CD4-positive, alpha-beta T cell treated with Interleukin-15 for 1 hour (primary cell): ENCODE measurements around the gene OR56B4.

Source experiments
- DNase-seq: peaks from one replicate; pipeline ENCODE4 v3.0.0-alpha.2; 2020

OR56B4 gene

DNA sequence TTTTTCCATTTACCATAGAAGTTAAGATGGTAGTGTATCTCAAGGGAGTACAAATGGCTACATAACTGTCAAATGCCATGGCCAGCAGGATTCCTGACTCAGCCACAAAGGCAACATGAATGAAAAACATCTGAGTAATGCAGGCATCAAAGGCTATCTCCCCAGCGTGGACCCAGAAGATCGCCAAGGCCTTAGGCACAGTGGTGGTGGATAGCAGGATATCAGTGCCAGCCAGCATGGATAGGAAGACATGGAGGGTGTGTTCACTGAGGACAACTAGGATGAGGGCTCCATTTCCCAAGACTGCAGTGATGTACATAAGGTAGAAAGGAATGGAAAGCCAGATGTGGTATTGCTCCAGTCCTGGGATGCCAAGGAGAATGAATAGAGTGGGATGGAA lies 44.6 kb downstream of the OR56B4 start:
- DNase-seq: no peak

DNA sequence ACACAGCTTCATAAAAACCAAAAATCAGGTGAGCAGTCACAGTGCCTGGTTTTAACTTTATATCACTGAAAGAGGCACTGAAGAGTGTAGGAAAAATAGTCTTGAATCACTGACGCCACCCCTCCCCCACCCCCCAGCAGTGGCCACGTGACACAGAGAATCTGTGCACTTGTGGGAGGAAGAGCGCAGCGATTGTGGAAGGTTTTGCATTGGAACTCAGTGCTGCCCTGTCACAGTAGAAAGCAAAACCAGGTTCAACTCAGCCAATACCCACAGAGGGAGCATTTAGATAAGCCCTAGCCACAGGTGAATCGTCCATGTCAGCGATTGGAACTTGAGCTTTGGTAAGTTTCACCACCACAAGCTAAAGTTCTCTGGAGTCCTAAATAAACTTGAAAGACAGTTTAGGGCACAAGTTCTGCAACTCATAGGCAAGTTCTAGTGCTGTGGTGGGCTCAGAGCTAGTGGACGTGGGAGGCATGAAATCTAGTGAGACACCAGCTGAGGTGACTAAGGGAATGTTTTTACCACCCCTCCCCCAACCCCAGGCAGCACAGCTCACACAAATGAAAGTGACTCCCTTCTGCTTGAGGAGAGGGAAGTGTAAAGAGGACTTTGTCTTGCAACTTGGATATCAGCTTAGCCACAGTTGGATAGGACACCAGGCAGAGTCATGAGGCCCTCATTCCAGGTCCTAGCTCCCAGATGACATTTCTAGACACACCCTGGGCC lies 49.3 kb downstream of the OR56B4 start:
- DNase-seq: no peak
